ENCODE results near the gene TMEM184B. TPM values are rescaled to one million over a fixed set of nuclear protein-coding genes. Genes with fewer than 3 reads are reported as not detected.

TMEM184B gene
- total and polyA plus RNA-seq, 2 of the 8 experiments (the other 6 are each of a cell fraction or from before 2014, with no cell fraction given) = 41.6 to 81.0 TPM

DNA sequence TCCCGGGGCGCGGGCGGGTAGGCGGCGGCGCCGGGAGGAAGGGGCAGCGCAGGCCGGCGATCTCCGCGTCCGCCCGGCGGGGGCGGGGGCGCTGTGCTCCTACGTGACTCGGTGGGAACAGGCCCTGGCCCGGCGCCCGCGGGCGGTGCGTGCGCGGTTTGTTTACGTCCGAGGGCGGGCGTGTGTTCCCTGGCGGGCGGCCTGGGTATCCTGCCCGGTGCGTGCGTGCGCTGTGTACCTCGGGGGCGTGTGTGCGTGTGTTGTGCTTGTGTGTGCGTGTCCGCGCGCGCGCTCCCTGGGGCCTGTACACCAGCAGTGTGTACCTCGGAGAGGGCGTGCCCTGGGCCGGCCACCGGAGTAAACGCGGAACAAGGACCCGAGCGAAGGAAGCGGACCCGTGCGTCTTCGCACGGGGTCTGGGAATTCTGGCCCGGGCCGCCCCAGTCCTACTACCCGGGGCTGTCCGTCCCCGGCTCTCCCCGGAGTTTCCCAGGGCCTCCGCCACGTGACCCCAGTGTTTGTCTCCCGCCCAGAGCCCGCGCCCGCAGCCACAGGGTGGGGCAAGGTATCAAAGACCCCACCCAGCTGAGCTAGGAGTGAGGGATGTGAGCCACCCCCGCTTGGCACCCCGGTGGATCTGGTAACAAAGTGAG is 70.2 kb downstream of the TMEM184B start (continued):
- TF ChIP-seq SP4 (IDR thresholded peaks at IDR 0.05; ENCODE audit: low read length) (no peak), KDM4A (IDR thresholded peaks at IDR 0.05; ENCODE audit: low read depth, low read length, severe bottlenecking) (peak; percentile 73), ASH2L (IDR thresholded peaks at IDR 0.05; ENCODE audit: low read length) (peak; percentile 7), POLR2AphosphoS5 (IDR thresholded peaks at IDR 0.05; ENCODE audit: low read depth, low read length) (peak; percentile 65; the same call in 1 of the 2 replicates), FOSL1 (IDR thresholded peaks at IDR 0.05; ENCODE audit: insufficient read depth, low read depth, low read length) (no peak), CHD2 (IDR thresholded peaks at IDR 0.05; ENCODE audit: low read length) (no peak), GTF2F1 (IDR thresholded peaks at IDR 0.05; ENCODE audit: borderline replicate concordance, low read depth, low read length) (no peak), POLR2A (IDR thresholded peaks at IDR 0.05; ENCODE audit: control extremely low read depth in 1 of 2, low read depth in 2 of 2, low read length in 2 of 2) (peak in 1 of 2 experiments; percentile 22; a peak in 1 of 3 replicates), ZNF274 (IDR thresholded peaks at IDR 0.05; ENCODE audit: borderline replicate concordance, extremely low read depth, low read length) (no peak), RXRA (IDR thresholded peaks at IDR 0.05; ENCODE audit: insufficient read depth, low read depth, low read length) (no peak), SUZ12 (IDR thresholded peaks at IDR 0.05; ENCODE audit: low read length) (0 out of 2 replicates have a peak, but pooled peaks have one; percentile 13), TAF1 (IDR thresholded peaks at IDR 0.05; ENCODE audit: low read depth, low read length) (no peak; the same call in 1 of the 2 replicates)
- TF ChIP-seq, protein P1, sequence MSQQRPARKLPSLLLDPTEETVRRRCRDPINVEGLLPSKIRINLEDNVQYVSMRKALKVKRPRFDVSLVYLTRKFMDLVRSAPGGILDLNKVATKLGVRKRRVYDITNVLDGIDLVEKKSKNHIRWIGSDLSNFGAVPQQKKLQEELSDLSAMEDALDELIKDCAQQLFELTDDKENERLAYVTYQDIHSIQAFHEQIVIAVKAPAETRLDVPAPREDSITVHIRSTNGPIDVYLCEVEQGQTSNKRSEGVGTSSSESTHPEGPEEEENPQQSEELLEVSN (IDR thresholded peaks at IDR 0.05) = peak; percentile 61; the same call in 1 of the 2 replicates
- TF ChIP-seq, protein P2, sequence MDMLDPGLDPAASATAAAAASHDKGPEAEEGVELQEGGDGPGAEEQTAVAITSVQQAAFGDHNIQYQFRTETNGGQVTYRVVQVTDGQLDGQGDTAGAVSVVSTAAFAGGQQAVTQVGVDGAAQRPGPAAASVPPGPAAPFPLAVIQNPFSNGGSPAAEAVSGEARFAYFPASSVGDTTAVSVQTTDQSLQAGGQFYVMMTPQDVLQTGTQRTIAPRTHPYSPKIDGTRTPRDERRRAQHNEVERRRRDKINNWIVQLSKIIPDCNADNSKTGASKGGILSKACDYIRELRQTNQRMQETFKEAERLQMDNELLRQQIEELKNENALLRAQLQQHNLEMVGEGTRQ (IDR thresholded peaks at IDR 0.05; ENCODE audit: low read length) = peak; percentile 64
- TF ChIP-seq, protein P3, sequence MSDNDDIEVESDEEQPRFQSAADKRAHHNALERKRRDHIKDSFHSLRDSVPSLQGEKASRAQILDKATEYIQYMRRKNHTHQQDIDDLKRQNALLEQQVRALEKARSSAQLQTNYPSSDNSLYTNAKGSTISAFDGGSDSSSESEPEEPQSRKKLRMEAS (IDR thresholded peaks at IDR 0.05) = peak; percentile 36; the same call in 1 of the 2 replicates
